GM06990 (cell line): Measurements from ENCODE around the gene SEC14L6.

Experiments
- DNase-seq: peaks from one replicate; pipeline ENCODE4 v3.0.0-alpha.2; 2011; ENCODE audit not compliant: insufficient read length; ENCODE audit errors: extremely low read depth
- H3K27me3 ChIP-seq: replicated peaks from 2 replicates; pipeline ENCODE4 v1.6.0; 2011; ENCODE audit warnings: low read length; ENCODE audit not compliant: control insufficient read depth, insufficient read depth
- H3K36me3 ChIP-seq: 2 replicates; pipeline ENCODE4 v1.5.1; 2011; ENCODE audit warnings: low read length; ENCODE audit not compliant: control insufficient read depth, insufficient read depth
- H3K4me3 ChIP-seq: replicated peaks from 2 replicates; pipeline ENCODE4 v1.5.1; 2011; ENCODE audit warnings: low read depth, mild to moderate bottlenecking, control low read depth, low read length
- TF ChIP-seq, protein P1 (sequence below): IDR thresholded peaks from 2 replicates; pipeline ENCODE4 v1.5.1; 2011; ENCODE audit warnings: low read length, control low read depth, mild to moderate bottlenecking, inconsistent platforms; ENCODE audit not compliant: insufficient read depth, poor library complexity, severe bottlenecking

SEC14L6 gene

DNA sequence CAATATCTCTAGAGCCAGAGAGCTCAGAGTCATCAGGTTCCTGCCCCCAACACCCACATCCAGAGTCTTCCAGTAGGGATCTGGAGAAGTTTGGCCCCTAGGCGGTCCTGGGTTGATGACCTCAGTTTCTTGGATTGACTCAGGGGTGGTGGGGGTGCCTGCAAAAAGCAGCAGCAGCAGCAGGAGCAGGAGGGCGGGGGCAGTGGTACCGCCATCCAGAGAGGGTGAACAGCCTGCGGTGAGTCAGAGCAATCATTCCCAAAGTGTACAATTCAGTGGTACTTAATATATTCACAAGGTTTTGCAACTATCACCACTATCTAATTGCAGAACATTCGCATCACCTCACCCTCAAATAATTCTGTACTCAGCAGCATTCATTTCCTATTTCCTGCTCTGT, 64.8 kb downstream of the SEC14L6 start:
- no peaks in the 10 kb centered on the region for H3K36me3 ChIP-seq
- TF ChIP-seq, protein P1, sequence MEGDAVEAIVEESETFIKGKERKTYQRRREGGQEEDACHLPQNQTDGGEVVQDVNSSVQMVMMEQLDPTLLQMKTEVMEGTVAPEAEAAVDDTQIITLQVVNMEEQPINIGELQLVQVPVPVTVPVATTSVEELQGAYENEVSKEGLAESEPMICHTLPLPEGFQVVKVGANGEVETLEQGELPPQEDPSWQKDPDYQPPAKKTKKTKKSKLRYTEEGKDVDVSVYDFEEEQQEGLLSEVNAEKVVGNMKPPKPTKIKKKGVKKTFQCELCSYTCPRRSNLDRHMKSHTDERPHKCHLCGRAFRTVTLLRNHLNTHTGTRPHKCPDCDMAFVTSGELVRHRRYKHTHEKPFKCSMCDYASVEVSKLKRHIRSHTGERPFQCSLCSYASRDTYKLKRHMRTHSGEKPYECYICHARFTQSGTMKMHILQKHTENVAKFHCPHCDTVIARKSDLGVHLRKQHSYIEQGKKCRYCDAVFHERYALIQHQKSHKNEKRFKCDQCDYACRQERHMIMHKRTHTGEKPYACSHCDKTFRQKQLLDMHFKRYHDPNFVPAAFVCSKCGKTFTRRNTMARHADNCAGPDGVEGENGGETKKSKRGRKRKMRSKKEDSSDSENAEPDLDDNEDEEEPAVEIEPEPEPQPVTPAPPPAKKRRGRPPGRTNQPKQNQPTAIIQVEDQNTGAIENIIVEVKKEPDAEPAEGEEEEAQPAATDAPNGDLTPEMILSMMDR, result no peak
- DNase-seq, result no peak
- no peak overlapping the region for H3K4me3 ChIP-seq
- peaks cover 1% of the 10 kb centered on the region for H3K27me3 ChIP-seq

DNA sequence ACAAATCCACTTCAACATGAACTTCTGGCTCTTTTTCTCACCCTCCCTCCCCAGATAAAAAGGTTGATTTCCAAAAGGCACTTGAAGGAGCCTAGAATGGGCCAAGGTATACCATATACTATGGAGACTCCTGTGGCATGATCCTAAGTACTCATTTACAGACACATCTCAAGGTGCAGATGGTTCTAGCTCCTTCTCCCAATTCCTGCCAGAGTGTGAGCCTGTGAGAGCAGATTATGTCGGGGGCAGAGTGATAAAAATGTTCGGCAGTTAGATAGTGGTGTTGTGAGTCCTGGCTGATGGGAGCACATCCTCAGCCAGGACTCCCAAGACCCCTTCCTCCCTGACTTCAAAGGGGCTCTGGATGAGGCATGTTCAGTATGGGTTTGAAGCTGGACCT, 66.6 kb downstream of the SEC14L6 start:
- DNase-seq, result no peak
- Histone ChIP-seq H3K4me3 (no peak overlapping the region), H3K36me3 (no peaks in the 10 kb centered on the region), H3K27me3 (peaks cover 1% of the 10 kb centered on the region)
- TF ChIP-seq, protein P1, result no peak

DNA sequence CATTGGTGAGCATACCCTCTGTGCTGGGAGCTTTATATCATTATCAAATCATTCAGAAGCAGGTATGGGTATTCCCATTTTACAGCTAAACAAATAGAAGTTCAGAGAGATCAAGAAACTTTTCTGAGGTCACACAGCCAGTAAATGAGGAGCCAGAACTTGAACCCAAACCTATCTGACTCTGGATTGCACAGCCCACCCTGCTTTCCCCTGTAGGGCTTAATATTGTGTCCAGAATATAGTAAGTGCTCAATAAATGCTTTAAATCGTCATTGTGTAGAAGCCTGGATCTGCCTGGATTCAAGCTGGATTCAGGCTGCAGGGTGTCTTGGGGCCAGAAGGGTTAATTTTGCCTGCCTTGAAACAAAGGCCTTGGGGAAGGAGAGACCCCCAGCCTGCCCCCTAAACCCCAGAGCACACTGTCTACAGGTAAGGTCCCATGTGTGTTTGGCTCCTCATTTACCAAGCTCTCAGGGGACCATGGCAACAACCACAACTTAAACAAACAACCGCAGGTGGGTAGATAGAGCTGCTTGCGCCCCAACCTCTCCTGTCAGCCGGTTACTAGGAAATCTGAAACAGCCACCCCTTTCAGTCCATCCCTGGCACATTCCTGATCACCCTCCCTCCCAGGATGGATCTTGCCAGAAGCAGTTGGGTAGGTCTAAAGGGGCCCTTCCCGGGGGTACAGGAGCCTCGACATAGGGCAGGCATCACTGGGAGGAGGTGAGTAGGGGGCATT, 71.7 kb downstream of the SEC14L6 start:
- DNase-seq, result no peak
- Histone ChIP-seq H3K36me3 (no peaks in the 10 kb centered on the region), H3K27me3 (peaks cover 1% of the 10 kb centered on the region), H3K4me3 (no peak overlapping the region)
- TF ChIP-seq, protein P1, result no peak

DNA sequence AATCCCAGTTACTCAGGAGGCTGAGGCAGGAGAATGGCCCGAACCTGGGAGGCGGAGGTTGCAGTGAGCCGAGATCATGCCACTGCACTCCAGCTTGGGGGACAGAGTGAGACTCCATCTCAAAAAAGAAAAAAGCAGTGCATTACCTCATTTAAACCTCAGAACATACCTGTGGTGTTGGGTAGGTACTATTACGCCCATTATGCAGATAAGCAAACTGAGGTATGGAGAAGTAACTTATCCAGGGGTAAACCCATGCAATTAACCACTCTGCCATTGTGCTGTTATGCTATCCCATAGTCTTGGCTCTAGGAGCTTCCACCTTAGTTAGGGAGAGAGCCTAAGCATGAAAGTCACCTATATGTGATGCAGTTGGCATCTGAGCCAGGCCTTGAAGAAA, 72.4 kb downstream of the SEC14L6 start:
- no peaks in the 10 kb centered on the region for H3K36me3 ChIP-seq
- no peak overlapping the region for H3K4me3 ChIP-seq
- TF ChIP-seq, protein P1, result no peak
- peaks cover 1% of the 10 kb centered on the region for H3K27me3 ChIP-seq
- DNase-seq, result no peak

DNA sequence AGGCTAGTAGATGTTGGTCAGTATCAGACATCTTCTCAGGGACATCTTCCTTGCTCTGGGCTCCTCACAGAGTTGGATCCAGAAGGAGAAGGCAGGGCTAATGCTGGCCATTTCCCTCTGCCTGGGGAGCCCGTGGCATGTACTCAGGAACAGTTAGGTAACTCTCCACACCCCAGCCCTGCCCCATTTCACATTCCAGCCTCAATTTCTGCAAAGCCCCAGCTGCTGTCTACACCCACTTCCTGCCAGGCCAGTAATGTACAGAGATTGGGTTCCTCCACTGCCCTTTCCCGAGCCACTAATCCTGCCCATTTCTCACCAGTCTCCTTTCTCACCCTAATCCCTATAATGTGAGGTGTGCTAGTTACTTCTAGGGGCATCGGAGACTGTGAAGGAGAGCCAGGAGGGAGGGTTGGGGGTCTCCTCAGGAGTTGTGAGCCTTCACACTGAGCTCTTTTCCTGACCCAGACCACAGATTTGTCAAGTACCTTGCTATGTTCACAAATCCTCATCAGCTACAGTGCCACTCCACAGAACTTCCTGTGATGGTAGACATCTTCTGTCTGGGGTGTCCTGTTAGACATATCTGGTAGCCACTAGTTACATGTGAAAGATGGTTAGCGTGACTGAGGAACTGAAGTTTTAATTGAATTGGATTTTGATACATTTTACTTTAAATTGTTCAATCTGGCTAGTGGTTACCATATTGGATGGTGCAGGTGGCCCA, 73.4 kb downstream of the SEC14L6 start:
- H3K36me3 ChIP-seq, result no peaks in the 10 kb centered on the region
- no peak for DNase-seq
- H3K4me3 ChIP-seq, result no peak overlapping the region
- TF ChIP-seq, protein P1, result no peak
- H3K27me3 ChIP-seq, result no peaks in the 10 kb centered on the region; the same call in none of the 2 replicates
